GM12872 (cell line): Measurements from ENCODE around the gene SMOC2.

Experiments
- TF ChIP-seq, protein P1 (sequence below): IDR thresholded peaks from 3 replicates; pipeline ENCODE4 v1.5.1; 2011; ENCODE audit warnings: low read depth, mild to moderate bottlenecking, low read length, moderate library complexity; ENCODE audit not compliant: insufficient read depth

Gene SMOC2

DNA sequence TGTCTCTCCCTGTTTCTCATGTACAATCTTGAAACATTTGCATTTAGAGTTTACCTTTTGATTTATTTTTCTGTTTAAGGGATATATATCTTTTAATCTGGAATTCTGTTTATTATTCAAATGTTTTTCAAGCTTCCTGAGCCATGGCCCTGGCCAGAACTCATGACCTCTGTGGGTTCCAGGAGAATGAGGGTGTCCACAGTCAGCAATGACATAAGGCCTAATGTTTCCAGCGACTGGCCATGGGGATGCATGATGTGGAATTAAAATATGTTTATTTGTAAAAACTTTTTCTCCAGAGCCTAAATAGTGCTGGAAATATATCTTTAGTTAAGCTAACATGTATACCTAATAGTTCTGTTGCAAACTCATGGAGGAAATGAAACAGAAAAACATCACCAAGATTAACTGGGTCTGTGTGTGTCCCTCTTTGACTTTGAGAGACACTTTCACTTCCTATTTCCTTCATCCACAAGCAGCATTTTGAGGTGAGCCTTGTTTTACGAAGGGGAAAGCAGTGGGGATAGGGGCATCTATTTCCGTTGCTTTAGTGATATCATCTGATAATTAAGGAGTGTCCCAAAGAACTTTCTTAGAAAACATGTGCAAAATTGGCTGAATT lies 87.6 kb downstream of the SMOC2 start:
- TF ChIP-seq, protein P1, sequence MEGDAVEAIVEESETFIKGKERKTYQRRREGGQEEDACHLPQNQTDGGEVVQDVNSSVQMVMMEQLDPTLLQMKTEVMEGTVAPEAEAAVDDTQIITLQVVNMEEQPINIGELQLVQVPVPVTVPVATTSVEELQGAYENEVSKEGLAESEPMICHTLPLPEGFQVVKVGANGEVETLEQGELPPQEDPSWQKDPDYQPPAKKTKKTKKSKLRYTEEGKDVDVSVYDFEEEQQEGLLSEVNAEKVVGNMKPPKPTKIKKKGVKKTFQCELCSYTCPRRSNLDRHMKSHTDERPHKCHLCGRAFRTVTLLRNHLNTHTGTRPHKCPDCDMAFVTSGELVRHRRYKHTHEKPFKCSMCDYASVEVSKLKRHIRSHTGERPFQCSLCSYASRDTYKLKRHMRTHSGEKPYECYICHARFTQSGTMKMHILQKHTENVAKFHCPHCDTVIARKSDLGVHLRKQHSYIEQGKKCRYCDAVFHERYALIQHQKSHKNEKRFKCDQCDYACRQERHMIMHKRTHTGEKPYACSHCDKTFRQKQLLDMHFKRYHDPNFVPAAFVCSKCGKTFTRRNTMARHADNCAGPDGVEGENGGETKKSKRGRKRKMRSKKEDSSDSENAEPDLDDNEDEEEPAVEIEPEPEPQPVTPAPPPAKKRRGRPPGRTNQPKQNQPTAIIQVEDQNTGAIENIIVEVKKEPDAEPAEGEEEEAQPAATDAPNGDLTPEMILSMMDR = no peak

DNA sequence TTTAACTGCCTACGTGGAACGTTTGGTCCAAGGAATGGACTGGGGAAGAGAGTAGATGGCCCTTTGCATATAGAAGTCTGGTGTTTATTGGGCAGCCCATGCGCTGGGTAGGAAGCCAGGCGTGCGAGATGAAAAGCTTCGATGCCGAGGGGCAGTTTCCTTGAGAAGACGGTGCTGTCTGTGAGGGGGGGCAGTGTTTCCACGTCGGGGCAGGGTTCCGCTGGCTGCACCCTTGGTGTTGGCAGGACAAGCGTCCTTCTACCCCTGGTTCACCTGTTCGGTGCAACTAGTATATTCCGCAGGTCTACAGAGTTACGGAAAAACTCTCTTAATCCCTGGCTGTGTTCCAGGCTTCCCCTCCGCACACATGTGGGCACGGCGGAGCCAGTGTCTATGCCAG lies 88.2 kb downstream of the SMOC2 start:
- TF ChIP-seq, protein P1 = no peak

DNA sequence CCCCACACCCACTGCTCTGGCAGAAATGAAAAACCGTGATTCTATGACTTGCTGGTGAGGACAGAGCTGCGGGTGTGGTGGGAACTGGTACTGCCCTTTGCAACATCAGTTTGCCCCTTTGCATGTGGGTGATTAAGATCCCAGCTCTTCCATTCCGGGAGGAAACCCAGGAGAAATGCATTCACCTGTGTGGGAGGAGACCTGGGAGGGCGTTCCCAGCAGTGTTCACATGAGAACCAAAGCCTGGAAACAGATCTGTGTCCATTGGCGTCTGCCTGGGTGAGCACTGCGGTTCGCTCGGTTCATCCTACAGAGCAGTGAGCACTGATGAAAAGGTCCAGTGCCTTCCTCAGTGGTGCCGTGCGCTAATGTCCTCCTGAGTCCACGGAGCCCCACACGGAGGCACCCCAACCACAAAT lies 89.7 kb downstream of the SMOC2 start:
- TF ChIP-seq, protein P1 = no peak

DNA sequence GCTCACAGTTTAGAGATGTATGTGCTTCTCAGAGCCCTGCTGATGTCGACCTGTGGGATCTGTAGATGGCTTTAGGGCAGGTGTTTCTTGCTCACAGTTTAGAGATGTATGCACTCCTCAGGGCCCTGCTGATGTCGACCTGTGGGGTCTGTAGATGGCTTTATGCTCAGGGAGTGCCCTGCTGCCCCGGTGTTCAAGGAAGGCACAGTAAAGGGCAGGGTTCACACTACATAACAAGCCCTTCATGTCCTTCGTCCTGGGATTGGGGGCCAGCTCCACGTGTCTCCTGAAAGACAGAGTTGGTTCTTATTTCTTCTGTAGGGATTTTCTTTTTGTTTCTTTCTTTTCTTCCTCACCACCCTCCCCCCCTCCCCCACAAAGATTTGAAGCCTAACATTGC lies 91.1 kb downstream of the SMOC2 start:
- TF ChIP-seq, protein P1 = no peak

DNA sequence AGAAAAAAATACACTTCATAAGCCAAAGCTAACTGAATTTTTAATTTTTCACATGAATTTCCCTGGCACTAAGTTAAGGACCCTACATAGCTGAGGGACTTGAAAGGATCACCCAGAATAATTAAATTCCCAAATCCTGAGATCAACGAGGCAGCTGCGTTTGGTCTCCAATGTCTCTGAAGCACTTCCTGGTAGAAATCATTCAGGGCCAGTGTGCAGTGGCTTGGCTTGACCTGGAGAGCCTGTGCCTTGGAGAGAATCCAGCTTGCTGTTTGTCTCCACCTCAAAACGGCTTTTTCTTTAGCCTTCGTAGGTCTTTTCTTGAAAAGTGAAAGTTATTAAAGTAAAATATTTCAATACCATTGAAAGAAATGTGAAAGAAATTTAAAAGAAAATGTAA lies 92.4 kb downstream of the SMOC2 start:
- TF ChIP-seq, protein P1 = no peak

DNA sequence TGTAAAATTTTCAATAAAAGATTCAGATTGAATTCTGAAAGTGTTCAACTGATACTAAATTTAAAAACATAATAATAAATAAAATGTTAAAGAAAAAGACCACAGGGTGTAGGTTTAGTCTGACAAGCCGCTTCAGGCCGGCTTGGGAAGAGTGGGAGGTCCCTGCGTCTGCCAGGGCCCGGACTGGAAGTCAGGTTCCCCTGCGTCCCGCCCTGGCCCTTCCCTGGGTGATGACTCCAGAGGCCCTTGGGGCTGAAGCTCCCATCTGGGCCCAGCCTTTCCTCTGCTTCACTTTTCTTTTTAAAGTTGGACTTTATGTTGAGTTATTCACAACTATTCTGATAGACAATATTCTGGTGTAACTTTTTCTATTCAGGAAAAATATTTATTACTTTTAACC lies 93.3 kb downstream of the SMOC2 start:
- TF ChIP-seq, protein P1 = no peak

DNA sequence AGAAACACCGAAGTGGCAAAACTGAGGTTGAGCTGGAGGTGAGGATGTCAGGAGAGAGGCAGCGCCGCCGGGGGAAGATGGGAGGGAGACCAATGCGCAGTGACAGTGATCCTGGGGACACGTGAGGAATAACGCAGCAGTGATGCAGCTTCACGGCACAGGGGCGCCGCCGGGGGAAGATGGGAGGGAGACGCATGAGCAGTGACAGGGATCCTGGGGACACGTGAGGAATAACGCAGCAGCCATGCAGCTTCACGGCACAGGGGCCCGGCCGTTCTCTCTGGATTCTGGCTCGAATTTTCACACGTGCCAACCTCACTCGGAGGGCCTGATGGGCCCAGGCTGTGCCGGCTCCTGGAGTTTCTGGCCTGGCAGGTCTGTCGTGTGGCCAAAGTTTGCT lies 94.7 kb downstream of the SMOC2 start:
- TF ChIP-seq, protein P1 = no peak

DNA sequence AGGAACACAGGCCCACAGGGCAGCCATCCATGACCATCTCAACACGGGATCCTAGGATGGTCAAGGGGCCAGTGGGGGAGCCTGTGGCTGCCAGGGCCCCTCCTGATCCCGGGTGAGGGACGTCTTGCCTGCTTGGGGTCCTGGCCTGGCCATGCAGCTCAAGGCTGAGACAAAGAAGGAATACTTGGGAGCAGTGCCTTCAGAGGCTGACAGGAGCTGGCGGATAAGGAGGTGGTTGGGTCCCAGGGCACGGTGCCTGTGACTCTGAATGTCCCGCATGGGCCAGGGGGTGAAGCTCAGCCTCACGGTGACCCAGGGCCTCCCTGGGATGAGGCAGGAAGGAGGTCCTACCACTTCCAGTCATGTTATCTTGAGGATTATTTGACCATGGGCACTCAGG lies 95.2 kb downstream of the SMOC2 start:
- TF ChIP-seq, protein P1 = no peak
